HG03159 (cell line): ENCODE data around the gene VPS13A.
"Not testable (repeated sequence)": the region's sequence is repeated elsewhere in the genome, so short reads cannot be mapped to it uniquely, and the experiment has no call there.

ENCODE experiments used
- ATAC-seq: cut with Tn5 transposase; IDR thresholded peaks from one replicate; pipeline ENCODE4 v1.9.1; 2021; ENCODE audit warnings: mild to moderate bottlenecking, moderate library complexity; ENCODE audit not compliant: unreplicated experiment

Gene VPS13A

GRCh38 chr9:77183581-77183980 lies 6.2 kb downstream of the VPS13A start:
- no peak for ATAC-seq

GRCh38 chr9:77188242-77188641 lies 10.9 kb downstream of the VPS13A start:
- no peak for ATAC-seq

- no peak for ATAC-seq
These were observed 17.1 kb downstream of the VPS13A start for GRCh38 chr9:77194423-77194822.

GRCh38 chr9:77210116-77210515 lies 32.8 kb downstream of the VPS13A start:
- ATAC-seq, result no peak

GRCh38 chr9:77211561-77211960 lies 34.2 kb downstream of the VPS13A start:
- ATAC-seq, result no peak

- ATAC-seq, result no peak
These were observed 35.5 kb downstream of the VPS13A start for GRCh38 chr9:77212801-77213200.

DNA sequence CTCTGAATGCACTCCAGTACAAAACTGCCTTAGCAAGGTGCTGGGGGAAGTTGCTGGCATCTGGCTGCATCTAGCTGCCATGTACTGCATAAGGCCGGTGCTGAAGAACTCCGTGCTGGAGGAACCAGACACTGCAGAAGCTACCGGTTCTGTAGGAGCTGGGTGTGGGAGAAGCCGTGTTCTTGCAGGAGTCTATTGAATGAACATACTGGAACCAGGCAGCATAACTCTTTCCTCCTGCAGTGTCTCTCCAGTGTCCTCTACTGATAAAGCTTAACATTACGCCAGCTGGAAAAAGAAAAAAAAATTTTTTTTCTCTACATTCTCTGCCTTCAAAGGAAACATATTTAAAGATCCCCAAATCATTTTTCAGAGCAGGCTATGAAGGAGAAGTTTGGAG lies 38.5 kb downstream of the VPS13A start:
- ATAC-seq, result no peak

GRCh38 chr9:77218612-77219011 lies 41.3 kb downstream of the VPS13A start:
- ATAC-seq, result no peak

- ATAC-seq, result no peak
These were observed 44.1 kb downstream of the VPS13A start for GRCh38 chr9:77221431-77221830.

GRCh38 chr9:77224746-77225312 lies 47.5 kb downstream of the VPS13A start:
- no peak for ATAC-seq

GRCh38 chr9:77236693-77237092 lies 59.4 kb downstream of the VPS13A start:
- ATAC-seq, result no peak

DNA sequence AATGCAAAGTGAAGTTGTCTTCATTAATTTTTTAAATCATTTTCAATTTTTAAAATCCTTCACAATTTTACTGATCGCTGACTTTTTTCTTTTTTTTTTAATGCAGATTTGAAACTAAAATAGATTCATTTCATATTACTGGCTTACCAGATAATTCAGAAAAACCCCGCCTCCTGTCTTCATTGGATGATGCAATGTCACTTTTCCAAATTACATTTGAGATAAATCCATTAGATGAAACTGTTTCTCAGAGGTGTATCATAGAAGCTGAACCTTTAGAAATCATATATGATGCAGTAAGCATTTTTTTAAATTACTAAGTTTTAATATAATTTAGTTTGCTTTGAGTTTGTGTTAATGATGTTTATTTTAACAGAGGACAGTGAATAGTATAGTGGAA lies 60.6 kb downstream of the VPS13A start:
- ATAC-seq, result no peak

- ATAC-seq, result no peak
These were observed 73.7 kb downstream of the VPS13A start for GRCh38 chr9:77251050-77251449.

GRCh38 chr9:77257275-77257674 lies 79.9 kb downstream of the VPS13A start:
- ATAC-seq, result no peak

GRCh38 chr9:77261605-77262004 lies 84.3 kb downstream of the VPS13A start:
- ATAC-seq, result no peak

GRCh38 chr9:77267762-77268161 lies 90.4 kb downstream of the VPS13A start:
- ATAC-seq, result not testable (repeated sequence)

GRCh38 chr9:77271023-77271690 lies 93.8 kb downstream of the VPS13A start:
- no peak for ATAC-seq

DNA sequence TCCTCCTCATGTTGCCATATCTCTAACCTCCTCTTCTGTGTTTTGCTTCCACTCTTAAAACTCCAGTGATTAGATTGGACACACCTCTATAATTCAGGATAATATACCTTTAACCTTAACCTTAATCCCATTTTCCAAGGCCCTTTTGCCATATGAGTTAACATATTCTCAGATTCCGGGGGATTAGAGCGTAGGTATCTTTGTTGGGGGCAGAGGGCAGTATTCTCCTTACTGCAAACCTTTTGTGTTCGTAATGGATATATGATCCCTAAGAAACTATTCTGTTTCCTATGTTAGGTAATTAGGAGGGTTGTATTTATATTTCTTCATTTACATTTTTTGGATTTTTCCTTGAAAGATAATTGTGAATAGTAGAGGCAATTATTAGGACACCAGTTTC lies 99.5 kb downstream of the VPS13A start:
- ATAC-seq, result no peak

GRCh38 chr9:77277719-77278118 lies 100.4 kb downstream of the VPS13A start:
- ATAC-seq, result no peak

DNA sequence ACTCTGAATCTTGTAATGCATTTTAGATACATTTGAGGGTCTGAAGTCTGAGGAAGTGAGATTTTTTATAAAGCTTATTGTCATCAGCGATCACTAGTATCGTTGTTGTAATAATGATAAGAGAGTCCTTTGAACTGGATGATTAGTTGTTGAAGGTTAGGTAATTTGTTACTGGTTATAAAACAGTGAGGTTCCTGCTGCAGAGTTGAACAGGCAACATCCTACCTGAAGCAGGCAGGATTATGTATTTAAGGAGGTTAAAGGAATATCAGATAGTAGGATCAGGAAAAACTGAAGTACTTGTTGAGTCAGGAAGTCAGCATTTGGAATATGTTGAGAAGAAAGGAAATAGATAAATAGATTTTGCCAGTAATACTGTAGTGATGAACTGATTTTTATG lies 106.7 kb downstream of the VPS13A start:
- ATAC-seq, result no peak

DNA sequence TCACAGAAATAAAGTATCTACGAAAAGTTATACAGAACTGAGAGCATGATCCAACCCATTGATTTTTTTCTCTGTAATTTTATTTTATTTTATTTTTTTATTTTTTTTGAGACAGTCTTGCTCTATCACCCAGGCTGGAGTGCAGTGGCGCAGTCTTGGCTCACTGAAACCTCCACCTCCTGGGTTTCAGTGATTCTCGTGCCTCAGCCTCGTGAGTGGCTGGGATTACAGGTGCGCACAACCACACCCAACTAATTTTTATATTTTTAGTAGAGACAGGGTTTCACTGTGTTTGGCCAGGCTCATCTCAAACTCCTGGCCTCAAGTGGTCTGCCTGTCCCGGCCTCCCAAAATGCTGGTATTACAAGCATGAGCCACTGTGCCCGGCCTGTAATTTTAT lies 107.3 kb downstream of the VPS13A start:
- no peak for ATAC-seq

- no peak for ATAC-seq
These were observed 113.0 kb downstream of the VPS13A start for GRCh38 chr9:77290373-77290772.

- no peak for ATAC-seq
These were observed 114.4 kb downstream of the VPS13A start for GRCh38 chr9:77291714-77292113.
